Naive thymus-derived CD4-positive, alpha-beta T cell (primary cell): ENCODE results near the gene IVNS1ABP. TPM values are rescaled to one million over a fixed set of nuclear protein-coding genes. Genes with fewer than 3 reads are reported as not detected.
A peak's percentile ranks its signal among the peaks of the same experiment; 100 is the strongest.

ENCODE experiments used
- ATAC-seq: fragments of 150-1000 bp; cut with Tn5 transposase; 2 replicates; pipeline ENCODE4 v1.10.0; 2021; ENCODE audit warnings: mild to moderate bottlenecking, moderate library complexity
- CTCF ChIA-PET: fragments of 350-600 bp; sonication (Branson Sonifier 250); formaldehyde crosslinking; loops from one replicate; lab custom pipeline; 2021; ENCODE audit warnings: antibody characterized with exemption; lab: Charles Lee
- POLR2A ChIA-PET: fragments of 350-600 bp; sonication (Branson Sonifier 250); formaldehyde crosslinking; loops from one replicate; lab custom pipeline; 2021; ENCODE audit warnings: antibody characterized with exemption, inconsistent platforms; lab: Charles Lee
- DNase-seq, 9 donors: peaks; one replicate each; pipeline versions ENCODE4 v3.0.0 to v3.0.0-alpha.2; 2020 to 2022; ENCODE audit warnings: mixed read lengths in 1 of 9
- H3K27ac ChIP-seq: one replicate; pipeline ENCODE4 v1.7.0; 2013; ENCODE audit warnings: mild to moderate bottlenecking, low read depth, low read length, moderate library complexity
- H3K27me3 ChIP-seq, 2 donors: one replicate each; pipeline ENCODE4 v1.7.0; 2013; ENCODE audit warnings: low read length in 2 of 2, mild to moderate bottlenecking in 2 of 2, moderate library complexity in 2 of 2; ENCODE audit not compliant: control insufficient read depth in 2 of 2, insufficient read depth in 2 of 2
- H3K36me3 ChIP-seq, 3 experiments: 1 replicate in 2 of 3; 2 replicates in 1 of 3; pipeline ENCODE4 v1.7.0; 2013; ENCODE audit warnings: low read length in 3 of 3, mild to moderate bottlenecking in 3 of 3, moderate library complexity in 1 of 3; ENCODE audit not compliant: insufficient read depth in 3 of 3, control insufficient read depth in 2 of 3
- H3K4me1 ChIP-seq, 2 donors: one replicate each; pipeline ENCODE4 v1.7.0; 2013; ENCODE audit warnings: low read length in 2 of 2, mild to moderate bottlenecking in 2 of 2, moderate library complexity in 1 of 2; ENCODE audit not compliant: control insufficient read depth in 2 of 2, insufficient read depth in 2 of 2
- H3K4me3 ChIP-seq: 2 replicates; pipeline ENCODE4 v1.7.0; 2013; ENCODE audit warnings: mild to moderate bottlenecking, low read length
- H3K9me3 ChIP-seq, 3 experiments: 1 replicate in 2 of 3; 2 replicates in 1 of 3; pipeline ENCODE4 v1.7.0; 2013; ENCODE audit warnings: low read length in 3 of 3; ENCODE audit not compliant: control insufficient read depth in 2 of 3
- H3K27ac Mint-ChIP-seq, 9 donors: one replicate each; pipeline ENCODE4 v1.8.0; 2020 to 2022; ENCODE audit warnings: mixed read lengths in 9 of 9, mild to moderate bottlenecking in 8 of 9, moderate library complexity in 5 of 9, inconsistent platforms in 2 of 9
- H3K27me3 Mint-ChIP-seq, 5 donors: one replicate each; pipeline ENCODE4 v1.8.0; 2021 to 2022; ENCODE audit warnings: mixed read lengths in 5 of 5, mild to moderate bottlenecking in 1 of 5
- H3K36me3 Mint-ChIP-seq, 5 donors: one replicate each; pipeline ENCODE4 v1.8.0; 2020 to 2022; ENCODE audit warnings: mixed read lengths in 5 of 5, mild to moderate bottlenecking in 3 of 5, inconsistent platforms in 1 of 5
- H3K4me1 Mint-ChIP-seq, 7 donors: one replicate each; pipeline ENCODE4 v1.8.0; 2020 to 2022; ENCODE audit warnings: mixed read lengths in 7 of 7, mild to moderate bottlenecking in 3 of 7, inconsistent platforms in 1 of 7
- H3K4me3 Mint-ChIP-seq, 10 donors: one replicate each; pipeline ENCODE4 v1.8.0; 2020 to 2022; ENCODE audit warnings: mild to moderate bottlenecking in 10 of 10, mixed read lengths in 10 of 10, moderate library complexity in 6 of 10, inconsistent platforms in 2 of 10
- H3K9me3 Mint-ChIP-seq, 11 donors: one replicate each; pipeline ENCODE4 v1.8.0; 2020 to 2022; ENCODE audit warnings: mixed read lengths in 11 of 11, mild to moderate bottlenecking in 4 of 11, inconsistent platforms in 1 of 11, moderate library complexity in 1 of 11
- intact Hi-C, 2 donors: fragments of 100-400 bp; cut with micrococcal nuclease; formaldehyde crosslinking; loops; one replicate each; pipeline ENCODE4 v1.15.1; 2023
- polyA plus RNA-seq, 2 donors: library from polyadenylated mRNA; unstranded; fragments of 300-500 nt; fragmentation: Illumina TruSeq; gene quantifications; one replicate each; pipeline ENCODE4 v1.2.3, GENCODE V29; 2021
- total RNA-seq, 6 experiments: library from RNA in 5 of 6; stranded (reverse) in 5 of 6; gene quantifications; 1 replicate in 5 of 6; 2 replicates in 1 of 6; pipeline ENCODE4 v1.2.3 and lab custom pipeline; 2021 to 2026

The IVNS1ABP gene
- total and polyA plus RNA-seq, 7 experiments from 2014 or later = 67.0 to 268 (median 172) TPM

DNA sequence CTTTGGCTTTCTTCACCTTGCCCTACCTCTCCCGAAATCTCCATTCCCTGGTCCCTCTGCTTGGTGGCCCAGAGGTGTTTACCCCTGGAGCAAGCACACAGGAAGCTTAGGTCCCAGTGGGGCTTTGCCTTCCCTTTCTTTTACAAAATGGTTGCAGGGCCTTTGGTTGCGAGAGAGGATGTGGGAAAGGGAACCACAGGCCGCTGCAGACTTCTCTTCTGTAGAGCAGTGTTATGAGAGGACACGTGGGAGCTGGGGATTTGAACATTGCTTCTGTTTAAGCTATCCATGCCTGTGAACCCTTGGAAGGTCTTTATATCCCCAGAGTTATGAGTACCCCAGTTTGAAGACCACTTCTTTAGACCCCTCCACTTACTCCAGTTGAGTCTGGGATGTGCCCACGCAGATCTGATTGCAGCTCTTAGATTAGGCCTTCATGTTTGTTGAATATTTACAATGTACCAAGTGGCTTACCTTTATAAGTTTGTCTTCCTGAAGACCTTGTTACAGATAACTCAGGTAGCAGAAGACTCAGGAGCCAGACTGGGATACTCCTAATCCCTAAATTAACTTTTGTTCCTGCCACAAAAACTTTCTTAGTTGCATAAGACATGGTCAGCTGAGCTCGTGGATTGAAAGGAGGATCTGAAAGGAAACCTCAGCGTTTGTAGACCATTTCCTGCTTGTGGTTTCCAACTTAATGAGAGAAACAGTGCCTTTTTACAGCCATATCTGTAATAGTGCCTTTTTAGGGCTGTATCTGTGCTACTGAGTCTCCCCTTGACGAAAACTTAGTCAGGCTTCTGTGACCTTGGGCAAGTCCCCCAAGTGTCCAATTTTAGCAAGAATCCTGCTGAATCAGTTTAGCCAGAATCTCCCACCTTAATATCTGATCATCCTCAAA is 21.9 kb upstream of the IVNS1ABP start:
- no peaks in the 10 kb centered on the region for H3K27me3 ChIP-seq
- Mint-ChIP-seq H3K36me3 (peaks cover 0 to 29% (median 0%) of the 10 kb centered on the region in 5 donors), H3K9me3 (peaks cover 0 to 4% (median 0%) of the 10 kb centered on the region in 11 donors), H3K27ac (peak overlapping the region; percentile 68 to 92 (median 80)), H3K27me3 (peaks cover 0 to 3% (median 0%) of the 10 kb centered on the region in 5 donors), H3K4me1 (peaks cover 20 to 47% (median 43%) of the 10 kb centered on the region in 7 donors), H3K4me3 (peak overlapping the region; percentile 37 to 79 (median 61))
- H3K4me1 ChIP-seq = peaks cover 25 to 27% of the 10 kb centered on the region in 2 donors
- ChIA-PET POLR2A (interaction anchor here (0.5 to 1.5 kb wide), 6 partner anchors 17 to 337 kb away, joined by 3 to 10 read pairs (median 4); partner anchors contain the start of gene IVNS1ABP), CTCF (interaction anchor here (0.5 kb wide), 2 partner anchors 9 to 1718 kb away, joined by 3 to 4 read pairs; no protein-coding TSS in a partner anchor)
- no peaks in the 10 kb centered on the region for H3K36me3 ChIP-seq
- DNase-seq (peak in 8 of 9 donors; percentile 26 to 61 (median 53)), ATAC-seq (peak; percentile 89)
- H3K9me3 ChIP-seq = no peaks in the 10 kb centered on the region
- peak overlapping the region; percentile 0 for H3K27ac ChIP-seq
- intact Hi-C loops = loop anchor here (1.0 to 2.0 kb wide), 4 partner anchors 22 to 222 kb away; partner anchors contain the start of gene IVNS1ABP (in 2 of the 2)
- peak overlapping the region; percentile 2 for H3K4me3 ChIP-seq

DNA sequence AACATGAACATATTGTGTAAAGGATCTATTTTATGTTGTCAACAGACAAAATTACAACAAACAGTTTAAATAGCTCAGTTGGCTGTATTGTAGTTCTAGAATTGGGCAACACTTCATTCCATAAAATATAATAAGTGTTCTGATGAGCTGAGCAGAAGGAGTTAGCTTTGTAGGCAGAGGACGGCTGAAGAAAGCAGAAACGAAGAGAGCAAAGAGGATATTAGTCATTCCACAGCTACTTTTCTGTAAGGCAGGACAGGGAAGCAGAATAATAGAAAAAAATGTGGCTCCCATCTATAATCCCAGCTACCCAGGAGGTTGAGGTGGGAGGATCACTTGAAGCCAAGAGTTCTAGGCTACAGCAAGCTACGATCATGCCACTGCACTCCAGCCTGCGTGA is 20.2 kb upstream of the IVNS1ABP start:
- ChIA-PET CTCF (interaction anchor here (0.9 to 1.3 kb wide), 2 partner anchors 12 to 20 kb away, joined by 3 read pairs; partner anchors contain the start of gene IVNS1ABP), POLR2A (interaction anchor here (0.5 to 1.8 kb wide), 6 partner anchors 15 to 313 kb away, joined by 3 to 6 read pairs (median 4); no protein-coding TSS in a partner anchor)
- Histone ChIP-seq H3K4me1 (peaks cover 25 to 27% of the 10 kb centered on the region in 2 donors), H3K9me3 (no peaks in the 10 kb centered on the region), H3K27me3 (no peaks in the 10 kb centered on the region), H3K36me3 (no peaks in the 10 kb centered on the region), H3K27ac (no peak overlapping the region), H3K4me3 (no peak overlapping the region)
- Mint-ChIP-seq H3K9me3 (peaks cover 0 to 6% (median 0%) of the 10 kb centered on the region in 11 donors), H3K36me3 (peaks cover 0 to 29% (median 0%) of the 10 kb centered on the region in 5 donors), H3K4me3 (peak overlapping the region in 1 of 10 donors; percentile 52), H3K4me1 (peaks cover 20 to 47% (median 44%) of the 10 kb centered on the region in 7 donors), H3K27ac (peak overlapping the region in 8 of 9 donors; percentile 4 to 92 (median 68)), H3K27me3 (peaks cover 0 to 3% (median 0%) of the 10 kb centered on the region in 5 donors)
- intact Hi-C loops = no loop called here
- ATAC-seq (peak; percentile 19), DNase-seq (no peak)

DNA sequence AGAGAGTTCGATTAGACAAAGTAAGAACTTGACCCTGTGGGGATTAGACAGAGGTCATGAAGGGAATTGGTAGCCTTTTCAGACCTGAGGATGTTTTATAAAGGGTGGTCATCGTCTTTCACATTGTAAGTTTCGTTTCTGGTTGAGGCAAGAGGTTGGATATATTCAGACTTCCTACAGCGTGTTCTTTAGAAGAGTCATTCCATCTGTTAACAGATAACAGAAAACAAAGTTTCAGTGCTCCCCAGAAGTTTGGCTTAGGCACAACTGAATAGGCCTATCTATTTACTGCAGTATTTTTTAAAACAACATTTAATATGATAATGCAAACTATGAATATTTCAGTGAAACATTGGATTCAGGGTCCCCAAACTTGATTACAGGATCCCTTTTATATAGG is 17.1 kb upstream of the IVNS1ABP start:
- Histone ChIP-seq H3K4me1 (peaks cover 10 to 11% of the 10 kb centered on the region in 2 donors), H3K27me3 (no peaks in the 10 kb centered on the region), H3K4me3 (no peak overlapping the region), H3K27ac (no peak overlapping the region), H3K36me3 (no peaks in the 10 kb centered on the region), H3K9me3 (no peaks in the 10 kb centered on the region)
- intact Hi-C loops = no loop called here
- no peak for ATAC-seq
- ChIA-PET CTCF (no interaction called here), POLR2A (no interaction called here)
- Mint-ChIP-seq H3K27me3 (peaks cover 0 to 3% (median 0%) of the 10 kb centered on the region in 5 donors), H3K4me1 (peaks cover 7 to 29% (median 22%) of the 10 kb centered on the region in 7 donors), H3K36me3 (peaks cover 0 to 18% (median 0%) of the 10 kb centered on the region in 5 donors), H3K27ac (no peak overlapping the region), H3K9me3 (peaks cover 0 to 2% (median 0%) of the 10 kb centered on the region in 11 donors), H3K4me3 (no peak overlapping the region)
- no peak for DNase-seq

DNA sequence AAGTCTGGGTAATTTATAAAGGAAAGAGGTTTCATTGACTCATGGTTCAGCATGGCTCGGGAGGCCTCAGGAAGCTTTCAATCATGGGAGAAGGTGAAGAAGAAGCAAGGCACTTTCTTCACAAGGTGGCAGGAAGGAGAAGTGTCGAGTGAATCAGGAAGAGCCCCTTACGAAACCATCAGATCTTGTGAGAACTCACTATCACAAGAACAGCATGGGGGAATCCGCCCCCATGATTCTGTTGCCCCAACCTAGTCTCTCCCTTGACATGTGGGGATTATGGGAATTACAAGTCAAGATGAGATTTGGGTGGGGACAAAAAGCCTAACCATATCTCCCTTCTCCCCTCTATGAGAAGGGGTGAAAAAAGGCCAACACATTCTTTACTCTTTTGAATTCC is 11.2 kb upstream of the IVNS1ABP start:
- Mint-ChIP-seq H3K4me1 (peaks cover 0 to 4% (median 0%) of the 10 kb centered on the region in 7 donors), H3K27me3 (no peaks in the 10 kb centered on the region), H3K9me3 (peaks cover 0 to 11% (median 0%) of the 10 kb centered on the region in 11 donors), H3K27ac (no peak overlapping the region), H3K4me3 (no peak overlapping the region), H3K36me3 (peaks cover 0 to 28% (median 0%) of the 10 kb centered on the region in 5 donors)
- Histone ChIP-seq H3K36me3 (no peaks in the 10 kb centered on the region), H3K27me3 (no peaks in the 10 kb centered on the region), H3K27ac (no peak overlapping the region), H3K4me3 (no peak overlapping the region), H3K4me1 (no peaks in the 10 kb centered on the region), H3K9me3 (no peaks in the 10 kb centered on the region)
- DNase-seq (no peak), ATAC-seq (no peak)
- POLR2A ChIA-PET = no interaction called here
- CTCF ChIA-PET = interaction anchor here (0.6 to 1.6 kb wide), 2 partner anchors 11 to 262 kb away, joined by 3 to 5 read pairs; partner anchors contain the start of gene IVNS1ABP
- intact Hi-C loops = loop anchor here in 1 of 2 donors (1.0 kb wide), 1 partner anchor 12 kb away; no protein-coding TSS in a partner anchor

DNA sequence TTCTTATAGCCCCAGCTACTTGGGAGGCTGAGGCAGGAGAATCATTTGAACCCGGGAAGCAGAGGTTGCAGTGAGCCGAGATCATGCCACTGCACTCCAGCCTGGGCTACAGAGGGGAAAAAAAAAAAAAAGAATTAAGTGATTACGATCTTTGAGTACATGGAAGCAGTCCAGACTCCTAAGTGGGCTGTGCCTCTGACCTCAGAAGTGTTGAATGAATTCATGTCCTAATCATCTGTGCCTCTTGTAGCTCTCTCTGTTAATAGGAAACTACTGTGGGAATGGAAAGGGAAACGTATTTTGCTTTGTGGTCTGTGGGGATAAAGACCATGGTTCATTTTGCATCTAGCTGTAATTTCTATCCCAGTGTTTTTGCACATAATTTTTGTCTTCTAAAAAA is 8.4 kb upstream of the IVNS1ABP start:
- ChIA-PET POLR2A (interaction anchor here (0.7 to 1.2 kb wide), 3 partner anchors 9 to 266 kb away, joined by 3 read pairs; no protein-coding TSS in a partner anchor), CTCF (interaction anchor here (0.6 kb wide), 1 partner anchor 218 kb away, joined by 9 read pairs; no protein-coding TSS in a partner anchor)
- intact Hi-C loops = no loop called here

DNA sequence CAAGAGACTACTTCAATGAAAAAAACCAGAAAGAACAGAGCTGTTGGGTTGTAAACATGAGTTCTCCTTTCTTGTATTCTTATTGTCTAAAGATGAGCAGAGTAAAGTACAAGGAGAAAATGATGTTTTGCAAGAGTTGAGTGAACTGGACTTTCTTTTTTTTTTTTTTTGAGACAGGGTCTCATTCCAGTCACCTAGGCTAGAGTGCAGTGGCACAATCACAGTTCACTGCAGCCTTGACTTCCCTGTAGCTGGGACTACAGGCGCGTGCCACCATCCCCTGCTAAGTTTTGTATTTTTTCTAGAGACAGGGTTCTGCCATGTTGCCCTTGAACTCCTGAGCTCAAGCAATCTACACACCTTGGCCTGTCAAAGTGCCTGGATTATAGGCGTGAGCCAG is 7.1 kb upstream of the IVNS1ABP start:
- intact Hi-C loops = no loop called here
- CTCF ChIA-PET = interaction anchor here (1.2 kb wide), 1 partner anchor 346 kb away, joined by 3 read pairs; no protein-coding TSS in a partner anchor
- Mint-ChIP-seq H3K9me3 (peaks cover 0 to 17% (median 0%) of the 10 kb centered on the region in 11 donors), H3K4me3 (no peak overlapping the region), H3K27ac (no peak overlapping the region), H3K36me3 (peaks cover 0 to 50% (median 0%) of the 10 kb centered on the region in 5 donors), H3K4me1 (peaks cover 0 to 9% (median 0%) of the 10 kb centered on the region in 7 donors), H3K27me3 (no peaks in the 10 kb centered on the region)
- H3K27me3 ChIP-seq = no peaks in the 10 kb centered on the region
- H3K9me3 ChIP-seq = no peaks in the 10 kb centered on the region
- no peak overlapping the region for H3K27ac ChIP-seq
- POLR2A ChIA-PET = interaction anchor here (0.8 to 0.9 kb wide), 2 partner anchors 9 to 11 kb away, joined by 4 read pairs; no protein-coding TSS in a partner anchor
- ATAC-seq (no peak), DNase-seq (no peak)
- H3K4me1 ChIP-seq = no peaks in the 10 kb centered on the region
- H3K4me3 ChIP-seq = no peak overlapping the region
- H3K36me3 ChIP-seq = no peaks in the 10 kb centered on the region

More for the DNA sequence above, 8.4 kb upstream of the IVNS1ABP start:
- Mint-ChIP-seq H3K9me3 (peaks cover 0 to 17% (median 0%) of the 10 kb centered on the region in 11 donors), H3K27ac (no peak overlapping the region), H3K4me1 (peaks cover 0 to 4% (median 0%) of the 10 kb centered on the region in 7 donors), H3K36me3 (peaks cover 0 to 45% (median 0%) of the 10 kb centered on the region in 5 donors), H3K4me3 (no peak overlapping the region), H3K27me3 (no peaks in the 10 kb centered on the region)
- no peaks in the 10 kb centered on the region for H3K27me3 ChIP-seq
- ATAC-seq (no peak), DNase-seq (no peak)
- no peaks in the 10 kb centered on the region for H3K4me1 ChIP-seq
- no peaks in the 10 kb centered on the region for H3K36me3 ChIP-seq
- no peak overlapping the region for H3K27ac ChIP-seq
- no peaks in the 10 kb centered on the region for H3K9me3 ChIP-seq
- no peak overlapping the region for H3K4me3 ChIP-seq
